HG02970 (cell line): ENCODE data around the gene NEK1.

Experiments used
- ATAC-seq: cut with Tn5 transposase; IDR thresholded peaks from one replicate; pipeline ENCODE4 v1.9.1; 2021; ENCODE audit warnings: mild to moderate bottlenecking, moderate library complexity, moderate number of reproducible peaks; ENCODE audit not compliant: unreplicated experiment, low FRiP score

The NEK1 gene

GRCh38 chr4:169376421-169376820, 236.0 kb downstream of the NEK1 start:
- no peak for ATAC-seq

- no peak for ATAC-seq
These were observed 239.6 kb downstream of the NEK1 start for GRCh38 chr4:169372791-169373190.

GRCh38 chr4:169369634-169370033, 242.7 kb downstream of the NEK1 start:
- ATAC-seq: no peak

- ATAC-seq: no peak
These were observed 244.6 kb downstream of the NEK1 start for GRCh38 chr4:169367826-169368225.

GRCh38 chr4:169366821-169367220, 245.6 kb downstream of the NEK1 start:
- no peak for ATAC-seq

- no peak for ATAC-seq
These were observed 249.8 kb downstream of the NEK1 start for GRCh38 chr4:169362607-169363006.

- no peak for ATAC-seq
These were observed 250.6 kb downstream of the NEK1 start for GRCh38 chr4:169361756-169362155.

- no peak for ATAC-seq
These were observed 252.4 kb downstream of the NEK1 start for GRCh38 chr4:169359961-169360360.

GRCh38 chr4:169352360-169352759, 260.0 kb downstream of the NEK1 start:
- no peak for ATAC-seq

DNA sequence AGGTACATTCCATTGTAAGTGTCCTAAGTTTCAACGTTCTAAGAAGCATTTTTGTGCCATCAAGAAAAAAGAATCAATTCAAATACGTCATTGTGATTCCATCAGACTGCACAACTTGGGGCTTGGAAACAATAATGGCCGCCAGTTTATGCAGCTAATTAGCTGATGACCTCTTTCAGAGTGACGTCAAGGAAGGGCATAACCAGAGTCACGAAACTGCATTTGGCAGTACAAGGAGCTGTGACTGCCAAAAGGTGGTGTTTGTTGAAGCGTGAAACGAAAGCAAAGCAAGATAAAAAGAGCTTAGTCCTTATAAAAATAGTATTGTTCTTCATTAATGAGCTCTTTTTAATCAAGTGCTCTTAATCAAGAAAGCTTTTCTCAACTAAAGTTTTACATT, 260.5 kb downstream of the NEK1 start:
- ATAC-seq: no peak

GRCh38 chr4:169348541-169348940, 263.8 kb downstream of the NEK1 start:
- no peak for ATAC-seq

DNA sequence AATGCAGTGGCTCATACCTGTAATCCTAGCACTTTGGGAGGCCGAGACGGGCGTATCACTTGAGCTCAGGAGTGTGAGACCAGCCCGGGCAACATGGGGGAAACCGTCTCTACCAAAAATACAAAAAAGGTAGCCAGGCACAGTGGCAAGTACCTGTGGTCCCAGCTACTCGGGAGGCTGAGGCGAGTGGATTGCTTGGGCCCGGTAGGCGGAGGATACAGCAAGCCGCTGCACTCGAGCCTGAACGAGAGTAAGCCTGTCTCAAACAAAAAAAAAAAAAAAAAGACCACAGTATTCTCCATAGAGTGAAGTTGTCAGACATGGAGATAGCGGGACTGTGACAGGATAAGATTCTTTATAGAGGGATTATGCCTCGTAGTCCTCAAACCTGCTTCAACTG, 265.5 kb downstream of the NEK1 start:
- no peak for ATAC-seq

GRCh38 chr4:169345316-169345721, 267.1 kb downstream of the NEK1 start:
- ATAC-seq: no peak
